H1 (cell line): ENCODE results near the gene GPR42. TPM values are rescaled to one million over a fixed set of nuclear protein-coding genes. Genes with fewer than 3 reads are reported as not detected.

Experiments used
- CTCF ChIA-PET: fragments of 300-600 bp; sonication (Branson Sonifier 250); formaldehyde crosslinking; loops from one replicate; lab custom pipeline; 2021; ENCODE audit not compliant: partially characterized antibody; lab: Charles Lee
- POLR2A ChIA-PET: fragments of 300-600 bp; sonication (Branson Sonifier 250); formaldehyde crosslinking; loops from one replicate; lab custom pipeline; 2021; ENCODE audit warnings: inconsistent platforms; ENCODE audit not compliant: partially characterized antibody; lab: Charles Lee
- DNase-seq, 2 experiments: peaks; one replicate each; pipeline versions ENCODE4 v3.0.0 to v3.0.0-alpha.2; 2010 to 2022; ENCODE audit warnings: low spot score in 2 of 2, low read depth in 1 of 2, mixed read lengths in 1 of 2
- FAIRE-seq: peaks from 2 replicates; lab custom pipeline; 2011; peaks lifted over from hg19 to GRCh38; lab: Jason Lieb, UNC
- H2AFZ ChIP-seq: 2 replicates; pipeline ENCODE4 v1.8.1; 2012; ENCODE audit warnings: low read length, inconsistent platforms
- H2AK5ac ChIP-seq: 2 replicates; pipeline ENCODE4 v1.6.1; 2013; ENCODE audit warnings: low read depth, low read length
- H2BK120ac ChIP-seq: replicated peaks from 2 replicates; pipeline ENCODE3; 2013; ENCODE audit warnings: low read depth, low read length, inconsistent platforms
- H2BK12ac ChIP-seq: 2 replicates; pipeline ENCODE4 v1.6.1; 2013; ENCODE audit warnings: low read depth, low read length
- H2BK15ac ChIP-seq: 2 replicates; pipeline ENCODE4 v1.6.1; 2013; ENCODE audit warnings: low read length
- H2BK20ac ChIP-seq: 2 replicates; pipeline ENCODE4 v1.6.1; 2013; ENCODE audit warnings: low read length
- H2BK5ac ChIP-seq: 2 replicates; pipeline ENCODE4 v1.6.1; 2013; ENCODE audit warnings: low read depth, low read length
- H3K14ac ChIP-seq: 2 replicates; pipeline ENCODE4 v1.6.1; 2013; ENCODE audit warnings: inconsistent platforms; ENCODE audit not compliant: insufficient read length
- H3K18ac ChIP-seq: 2 replicates; pipeline ENCODE4 v1.6.1; 2013; ENCODE audit warnings: low read length; ENCODE audit errors: extremely low read depth
- H3K23ac ChIP-seq: 2 replicates; pipeline ENCODE4 v1.6.1; 2013; ENCODE audit warnings: inconsistent platforms; ENCODE audit not compliant: insufficient read length
- H3K23me2 ChIP-seq: 2 replicates; pipeline ENCODE4 v1.6.1; 2013; ENCODE audit warnings: low read depth, low read length
- H3K27ac ChIP-seq: 2 replicates; pipeline ENCODE4 v1.6.1; 2011; ENCODE audit warnings: low read depth, low read length, inconsistent platforms
- H3K27me3 ChIP-seq, 4 experiments: replicated peaks in 1 of 4; 1 replicate in 1 of 4; 2 replicates in 3 of 4; pipeline versions ENCODE4 v1.6.1 to v1.8.1; 2011 to 2013; ENCODE audit warnings: low read length in 3 of 4, mild to moderate bottlenecking in 3 of 4, inconsistent platforms in 2 of 4, mixed read lengths in 2 of 4, moderate library complexity in 1 of 4; ENCODE audit not compliant: control insufficient read depth in 3 of 4, insufficient read depth in 3 of 4; ENCODE audit errors: extremely low read depth in 1 of 4
- H3K36me3 ChIP-seq, 4 experiments: 2 replicates each; pipeline versions ENCODE4 v1.6.1 to v1.8.1; 2011 to 2013; ENCODE audit warnings: mild to moderate bottlenecking in 4 of 4, low read length in 3 of 4, moderate library complexity in 2 of 4, control low read depth in 1 of 4, inconsistent platforms in 1 of 4; ENCODE audit not compliant: insufficient read depth in 4 of 4, control insufficient read depth in 2 of 4
- H3K4ac ChIP-seq: replicated peaks from 2 replicates; pipeline ENCODE3; 2013; ENCODE audit warnings: low read length, low read depth, mixed read lengths, inconsistent platforms; ENCODE audit not compliant: insufficient read length
- H3K4me1 ChIP-seq, 4 experiments: replicated peaks in 1 of 4; 1 replicate in 1 of 4; 2 replicates in 3 of 4; pipeline versions ENCODE4 v1.6.1 to v1.8.1; 2011 to 2013; ENCODE audit warnings: low read length in 3 of 4, inconsistent platforms in 2 of 4, mixed read lengths in 1 of 4; ENCODE audit not compliant: insufficient read depth in 4 of 4, control insufficient read depth in 3 of 4
- H3K4me2 ChIP-seq, 2 experiments: 2 replicates each; pipeline versions ENCODE4 v1.6.1 to v1.8.1; 2011 to 2013; ENCODE audit warnings: low read depth in 2 of 2, low read length in 2 of 2, control low read depth in 1 of 2, inconsistent platforms in 1 of 2, mild to moderate bottlenecking in 1 of 2; ENCODE audit not compliant: insufficient read depth in 1 of 2
- H3K4me3 ChIP-seq, 4 experiments: fragments of 200-600, 300-600 bp in 1 of 4; sonication (generic), shearing (Covaris generic), sonication (Bioruptor Twin) in 1 of 4; 2 replicates each; pipeline versions ENCODE4 v1.5.1 to v1.8.1; 2011 to 2016; ENCODE audit warnings: low read length in 4 of 4, low read depth in 3 of 4, control low read depth in 2 of 4, inconsistent platforms in 2 of 4, mild to moderate bottlenecking in 2 of 4, mixed read lengths in 1 of 4, moderate library complexity in 1 of 4; ENCODE audit not compliant: insufficient read depth in 2 of 4; ENCODE audit errors: extremely low read depth in 1 of 4
- H3K56ac ChIP-seq: replicated peaks from 2 replicates; pipeline ENCODE3; 2013; ENCODE audit warnings: low read depth, mild to moderate bottlenecking, mixed read lengths, low read length, inconsistent platforms; ENCODE audit not compliant: insufficient read length
- H3K79me1 ChIP-seq: 2 replicates; pipeline ENCODE4 v1.6.1; 2013; ENCODE audit warnings: low read depth, low read length, control low read depth
- H3K79me2 ChIP-seq, 2 experiments: 2 replicates each; pipeline versions ENCODE4 v1.6.1 to v1.8.1; 2012 to 2013; ENCODE audit warnings: low read length in 2 of 2, mild to moderate bottlenecking in 2 of 2, inconsistent platforms in 1 of 2; ENCODE audit not compliant: insufficient read depth in 2 of 2, control insufficient read depth in 1 of 2
- H3K9ac ChIP-seq, 4 experiments: replicated peaks in 1 of 4; 1 replicate in 1 of 4; 2 replicates in 3 of 4; pipeline versions ENCODE4 v1.6.1 to v1.8.1; 2011 to 2013; ENCODE audit warnings: low read depth in 3 of 4, low read length in 3 of 4, control low read depth in 2 of 4, mild to moderate bottlenecking in 2 of 4, moderate library complexity in 2 of 4, inconsistent platforms in 1 of 4; ENCODE audit errors: extremely low read depth in 1 of 4
- H3K9me3 ChIP-seq, 2 experiments: 2 replicates each; pipeline versions ENCODE4 v1.6.1 to v1.8.1; 2012 to 2013; ENCODE audit warnings: mild to moderate bottlenecking in 2 of 2, moderate library complexity in 2 of 2, control low read depth in 1 of 2, inconsistent platforms in 1 of 2, low read depth in 1 of 2, low read length in 1 of 2, mixed read lengths in 1 of 2; ENCODE audit not compliant: insufficient read depth in 2 of 2
- H4K20me1 ChIP-seq, 2 experiments: replicated peaks in 1 of 2; 2 replicates each; pipeline versions ENCODE3 to v1.8.1; 2011 to 2013; ENCODE audit warnings: inconsistent platforms in 2 of 2, low read length in 2 of 2, mild to moderate bottlenecking in 1 of 2; ENCODE audit not compliant: insufficient read depth in 2 of 2, control insufficient read depth in 1 of 2
- H4K5ac ChIP-seq: 2 replicates; pipeline ENCODE4 v1.6.1; 2013; ENCODE audit warnings: low read length, low read depth, mixed read lengths, inconsistent platforms; ENCODE audit not compliant: insufficient read length
- H4K8ac ChIP-seq: 2 replicates; pipeline ENCODE4 v1.8.0; 2013; ENCODE audit warnings: mild to moderate bottlenecking, moderate library complexity, low read length, inconsistent platforms; ENCODE audit not compliant: insufficient read depth; ENCODE audit errors: extremely low read depth
- H4K91ac ChIP-seq: replicated peaks from 2 replicates; pipeline ENCODE3; 2013; ENCODE audit warnings: low read length, mixed read lengths, inconsistent platforms; ENCODE audit not compliant: insufficient read length
- EP300 ChIP-seq, 2 experiments: IDR thresholded peaks; 1 replicate in 1 of 2; 2 replicates in 1 of 2; pipeline ENCODE4 v1.6.1; 2011 to 2012; ENCODE audit warnings: low read depth in 2 of 2, low read length in 2 of 2, mild to moderate bottlenecking in 2 of 2, borderline replicate concordance in 1 of 2, inconsistent platforms in 1 of 2, moderate library complexity in 1 of 2
- GABPA ChIP-seq: IDR thresholded peaks from 2 replicates; pipeline ENCODE4 v1.6.1; 2011; ENCODE audit warnings: mild to moderate bottlenecking, low read length, moderate library complexity, borderline replicate concordance; ENCODE audit not compliant: insufficient read depth
- GTF2F1 ChIP-seq: IDR thresholded peaks from 2 replicates; pipeline ENCODE4 v1.6.1; 2012; ENCODE audit warnings: low read depth, low read length, improper control_type of control experiment, borderline replicate concordance
- JUN ChIP-seq: IDR thresholded peaks from 2 replicates; pipeline ENCODE4 v1.6.1; 2011; ENCODE audit warnings: low read depth, mild to moderate bottlenecking, improper control_type of control experiment, low read length
- WGBS, 2 experiments: shearing (Covaris generic) in 1 of 2; methylation state at CpG; one replicate each; pipeline versions ENCODE4 v1.1.6 to v1.1.7; 2013 to 2015; ENCODE audit warnings: low lambda C conversion rate in 2 of 2, mixed read lengths in 2 of 2, inconsistent platforms in 1 of 2, low coverage in 1 of 2, missing lambda C conversion rate in 1 of 2; ENCODE audit not compliant: insufficient replicate concordance in 2 of 2, insufficient coverage in 1 of 2, insufficient read length in 1 of 2; ENCODE audit errors: extremely low coverage in 1 of 2, missing lambda C conversion rate in 1 of 2; 5-methylcytosine and 5-hydroxymethylcytosine counted together
- polyA plus RNA-seq, 7 experiments: library from polyadenylated mRNA; depleted of rRNA in 3 of 7; stranded (reverse) in 5 of 7; unstranded in 2 of 7; fragments of >200 nt in 5 of 7; fragments of 200-250 nt in 2 of 7; gene quantifications; 1 replicate in 5 of 7; 2 replicates in 1 of 7; 4 replicates in 1 of 7; pipeline versions ENCODE4 v1.2.1 to v1.2.3, GENCODE V29; 2011 to 2013; ENCODE audit warnings: missing spikeins in 2 of 7, mixed read lengths in 2 of 7
- total RNA-seq: library from RNA; stranded (reverse); fragmentation: NEBNext Ultra II Directional; extraction: Animal tissue kit (Norgen Biotek cat#: 25700); gene quantifications from 2 replicates; pipeline ENCODE4 v1.2.1, GENCODE V29; 2021

Gene GPR42
- total and polyA plus RNA-seq, 2 of the 8 experiments (the other 6 are each of a cell fraction or from before 2014, with no cell fraction given), result not detected

DNA sequence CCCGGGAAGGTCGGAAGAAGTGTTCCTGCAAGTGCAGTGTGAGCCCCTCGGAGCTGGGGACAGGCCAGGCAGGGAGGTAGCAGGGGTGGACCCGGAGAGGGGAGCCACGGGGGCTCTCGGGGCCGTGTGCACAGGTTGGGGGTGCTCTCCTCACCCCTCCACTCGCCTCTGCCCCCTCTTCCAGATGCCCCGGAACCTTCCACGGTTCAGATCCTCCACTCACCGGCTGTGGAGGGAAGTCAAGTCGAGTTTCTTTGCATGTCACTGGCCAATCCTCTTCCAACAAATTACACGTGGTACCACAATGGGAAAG is 32.9 kb upstream of the GPR42 start:
- CTCF ChIA-PET, result interaction anchor here (1.8 to 2.5 kb wide), 3 partner anchors 14 to 173 kb away, joined by 4 to 9 read pairs (median 5); no protein-coding TSS in a partner anchor
- Histone ChIP-seq H3K23ac (no peak overlapping the region), H2BK12ac (no peak overlapping the region), H4K8ac (no peak overlapping the region), H3K9ac (no peak overlapping the region), H2BK120ac (no peak overlapping the region), H3K14ac (no peak overlapping the region), H4K5ac (no peak overlapping the region), H3K4me2 (no peak overlapping the region), H2BK20ac (no peak overlapping the region), H2BK5ac (no peak overlapping the region), H3K4me3 (no peak overlapping the region), H3K27me3 (no peaks in the 10 kb centered on the region), H3K79me2 (no peaks in the 10 kb centered on the region), H3K56ac (no peak overlapping the region), H3K36me3 (no peaks in the 10 kb centered on the region), H2AK5ac (no peak overlapping the region), H3K23me2 (no peaks in the 10 kb centered on the region), H4K91ac (no peak overlapping the region), H3K4ac (no peak overlapping the region), H4K20me1 (no peaks in the 10 kb centered on the region), H3K4me1 (no peaks in the 10 kb centered on the region), H3K79me1 (no peaks in the 10 kb centered on the region), H3K9me3 (no peaks in the 10 kb centered on the region), H3K27ac (no peak overlapping the region), H2BK15ac (no peak overlapping the region), H3K18ac (no peak overlapping the region), H2AFZ (no peak overlapping the region)
- TF ChIP-seq GABPA, result no peak
- no peak for TF ChIP-seq JUN
- TF ChIP-seq EP300 (IDR thresholded peaks at IDR 0.05; ENCODE audit: borderline replicate concordance in 1 of 2, low read depth in 2 of 2, low read length in 2 of 2), result no peak
- TF ChIP-seq GTF2F1, result no peak
- WGBS, 2 experiments, result 84% methylated on average over 10 of the region's 13 CpGs; no CpG with 5 or more reads in 1 of the 2 experiments
- POLR2A ChIA-PET, result no interaction called here
- FAIRE-seq, result no peak
- no peak for DNase-seq
